Measurements from ENCODE around the gene NR6A1. TPM values are rescaled to one million over a fixed set of nuclear protein-coding genes. Genes with fewer than 3 reads are reported as not detected.
A peak's percentile ranks its signal among the peaks of the same experiment; 100 is the strongest.
"Not testable (repeated sequence)": the region's sequence is repeated elsewhere in the genome, so short reads cannot be mapped to it uniquely, and the experiment has no call there.

The NR6A1 gene
- polyA plus RNA-seq, 2 of the 4 experiments (the other 2 are of a cell fraction): 1.7 to 3.3 TPM

- Histone ChIP-seq H3K4me1 (peaks cover 27% of the 10 kb centered on the region), H3K4me3 (no peak overlapping the region), H3K9me3 (no peaks in the 10 kb centered on the region), H3K4me2 (no peak overlapping the region), H3K27ac (no peak overlapping the region)
- ChIA-PET CTCF (interaction anchor here (0.6 to 37.7 kb wide), 20 partner anchors 7 to 1419 kb away, joined by 3 to 2512 read pairs (median 5); partner anchors contain the start of genes ARPC5L, RPL35 and WDR38), POLR2A (interaction anchor here (3.5 kb wide), 1 partner anchor 81 kb away, joined by 52 read pairs; the partner anchor contains the start of gene WDR38)
- no peak for DNase-seq (ENCODE audit: low read depth in 1 of 2, low spot score in 1 of 2)
- 76% methylated on average over 1 of the region's 1 CpG for WGBS (ENCODE audit: missing lambda C conversion rate)
- no peak for FAIRE-seq
- ATAC-seq: no peak
- TF ChIP-seq MAFK (IDR thresholded peaks at IDR 0.05; ENCODE audit: partially characterized antibody) (peak; percentile 58), ATOH8 (CRISPR knock-in tag; IDR thresholded peaks at IDR 0.05; ENCODE audit: low read depth) (no peak)
These were observed 2.5 kb upstream of the NR6A1 start for GRCh38 chr9:124773473-124774128.

- H3K4me3 ChIP-seq; H3K27ac ChIP-seq; DNase-seq (ENCODE audit: low read depth in 1 of 2, low spot score in 1 of 2); H3K4me2 ChIP-seq; FAIRE-seq; ATAC-seq; H3K9me3 ChIP-seq: not testable (repeated sequence)
- ChIA-PET POLR2A (interaction anchor here (3.5 kb wide), 1 partner anchor 82 kb away, joined by 52 read pairs; the partner anchor contains the start of gene WDR38), CTCF (interaction anchor here (0.5 to 37.7 kb wide), 22 partner anchors 9 to 1418 kb away, joined by 3 to 2512 read pairs (median 4); partner anchors contain the start of genes ARPC5L, RPL35 and WDR38)
- 78% methylated on average over 15 of the region's 15 CpGs for WGBS (ENCODE audit: missing lambda C conversion rate)
- H3K4me1 ChIP-seq: peaks cover 25% of the 10 kb centered on the region; the same call in 2 of the 3 replicates
These were observed 1.8 kb upstream of the NR6A1 start for GRCh38 chr9:124772877-124773276.

GRCh38 chr9:124771867-124772679 lies 962 bp upstream of the NR6A1 start:
- Histone ChIP-seq H3K9me3 (no peaks in the 10 kb centered on the region), H3K4me2 (peak overlapping the region; percentile 93), H3K27ac (peak overlapping the region; percentile 82 to 95), H3K4me1 (peaks cover 28% of the 10 kb centered on the region; the same call in 2 of the 3 replicates), H3K4me3 (peak overlapping the region; percentile 94)
- ChIA-PET POLR2A (interaction anchor here (1.1 to 3.5 kb wide), 6 partner anchors 7 to 113 kb away, joined by 4 to 52 read pairs (median 8); partner anchors contain the start of genes ARPC5L, RPL35 and WDR38), CTCF (interaction anchor here (0.7 to 37.7 kb wide), 48 partner anchors 10 to 759 kb away, joined by 3 to 2512 read pairs (median 3); partner anchors contain the start of genes ARPC5L, RPL35, SCAI and WDR38)
- ATAC-seq (peak; percentile 32 to 51), FAIRE-seq (no peak), DNase-seq (ENCODE audit: low read depth in 1 of 2, low spot score in 1 of 2) (peak; percentile 77 to 80)
- 18% methylated on average over 39 of the region's 39 CpGs for WGBS (ENCODE audit: missing lambda C conversion rate)
- TF ChIP-seq HOXB5 (CRISPR knock-in tag; IDR thresholded peaks at IDR 0.05): peak; percentile 71; the same call in 1 of the 2 replicates
- TF ChIP-seq ZSCAN20 (CRISPR knock-in tag; IDR thresholded peaks at IDR 0.05): peak; percentile 61; the same call in 1 of the 2 replicates
- peak; percentile 99 for TF ChIP-seq SMC3 (IDR thresholded peaks at IDR 0.05)
- peak in 1 of 2 experiments; percentile 12; a peak in 1 of 5 replicates for TF ChIP-seq JUN (IDR thresholded peaks at IDR 0.05)
- no peak for TF ChIP-seq ATOH8 (CRISPR knock-in tag; IDR thresholded peaks at IDR 0.05; ENCODE audit: low read depth)
- no peak for TF ChIP-seq GATA3 (IDR thresholded peaks at IDR 0.05; ENCODE audit: borderline replicate concordance)
- no peak for TF ChIP-seq CBX2 (IDR thresholded peaks at IDR 0.05; ENCODE audit: borderline replicate concordance, low read depth)
- peak; percentile 90 to 97 for TF ChIP-seq RAD21 (conservative IDR thresholded peaks at IDR 0.05 in 1 of 2, IDR thresholded peaks at IDR 0.05 in 1 of 2)
- TF ChIP-seq SREBF2 (IDR thresholded peaks at IDR 0.05): no peak
- TF ChIP-seq RARB (CRISPR knock-in tag; IDR thresholded peaks at IDR 0.05): peak; percentile 42; the same call in 1 of the 2 replicates
- no peak for TF ChIP-seq BHLHE40 (IDR thresholded peaks at IDR 0.05; ENCODE audit: low read depth, low read length)
- TF ChIP-seq HES2 (IDR thresholded peaks at IDR 0.05): no peak
- TF ChIP-seq CTCF (IDR thresholded peaks at IDR 0.05): peak; percentile 97
- TF ChIP-seq TFCP2L1 (CRISPR knock-in tag; IDR thresholded peaks at IDR 0.05): 0 out of 2 replicates have a peak, but pooled peaks have one; percentile 66
- no peak for TF ChIP-seq HOXA7 (CRISPR knock-in tag; IDR thresholded peaks at IDR 0.05)
- peak; percentile 67; the same call in 1 of the 2 replicates for TF ChIP-seq HOXB13 (CRISPR knock-in tag; IDR thresholded peaks at IDR 0.05; ENCODE audit: low read depth)
- TF ChIP-seq KDM1A (IDR thresholded peaks at IDR 0.05; ENCODE audit: low read depth): peak; percentile 100
- 0 out of 2 replicates have a peak, but pooled peaks have one; percentile 22 for TF ChIP-seq FOSB (CRISPR knock-in tag; IDR thresholded peaks at IDR 0.05)
- no peak for TF ChIP-seq NFE2L2 (conservative IDR thresholded peaks at IDR 0.05; ENCODE audit: low read length)
- no peak for TF ChIP-seq HMGXB4 (CRISPR knock-in tag; IDR thresholded peaks at IDR 0.05; ENCODE audit: borderline replicate concordance)
- no peak for TF ChIP-seq FOXS1 (CRISPR knock-in tag; IDR thresholded peaks at IDR 0.05)
- TF ChIP-seq E2F6 (IDR thresholded peaks at IDR 0.05; ENCODE audit: borderline replicate concordance, low read depth): 0 out of 2 replicates have a peak, but pooled peaks have one; percentile 8

All from A549 (cell line).